ENCODE results near the gene PROS1.
"Not testable (repeated sequence)": the region's sequence is repeated elsewhere in the genome, so short reads cannot be mapped to it uniquely, and the experiment has no call there.

Gene PROS1

GRCh38 chr3:93937485-93937884 is 36.2 kb downstream of the PROS1 start:
- ATAC-seq, result not testable (repeated sequence)

GRCh38 chr3:93936549-93936948 is 37.1 kb downstream of the PROS1 start:
- ATAC-seq, result no peak
- TF ChIP-seq TOX (CRISPR knock-in tag; IDR thresholded peaks at IDR 0.05; ENCODE audit: borderline replicate concordance) (no peak), ZFP30 (CRISPR knock-in tag; IDR thresholded peaks at IDR 0.05) (no peak), CSDC2 (CRISPR knock-in tag; IDR thresholded peaks at IDR 0.05) (no peak), RARB (CRISPR knock-in tag; IDR thresholded peaks at IDR 0.05) (no peak)
- TF ChIP-seq, protein P1, sequence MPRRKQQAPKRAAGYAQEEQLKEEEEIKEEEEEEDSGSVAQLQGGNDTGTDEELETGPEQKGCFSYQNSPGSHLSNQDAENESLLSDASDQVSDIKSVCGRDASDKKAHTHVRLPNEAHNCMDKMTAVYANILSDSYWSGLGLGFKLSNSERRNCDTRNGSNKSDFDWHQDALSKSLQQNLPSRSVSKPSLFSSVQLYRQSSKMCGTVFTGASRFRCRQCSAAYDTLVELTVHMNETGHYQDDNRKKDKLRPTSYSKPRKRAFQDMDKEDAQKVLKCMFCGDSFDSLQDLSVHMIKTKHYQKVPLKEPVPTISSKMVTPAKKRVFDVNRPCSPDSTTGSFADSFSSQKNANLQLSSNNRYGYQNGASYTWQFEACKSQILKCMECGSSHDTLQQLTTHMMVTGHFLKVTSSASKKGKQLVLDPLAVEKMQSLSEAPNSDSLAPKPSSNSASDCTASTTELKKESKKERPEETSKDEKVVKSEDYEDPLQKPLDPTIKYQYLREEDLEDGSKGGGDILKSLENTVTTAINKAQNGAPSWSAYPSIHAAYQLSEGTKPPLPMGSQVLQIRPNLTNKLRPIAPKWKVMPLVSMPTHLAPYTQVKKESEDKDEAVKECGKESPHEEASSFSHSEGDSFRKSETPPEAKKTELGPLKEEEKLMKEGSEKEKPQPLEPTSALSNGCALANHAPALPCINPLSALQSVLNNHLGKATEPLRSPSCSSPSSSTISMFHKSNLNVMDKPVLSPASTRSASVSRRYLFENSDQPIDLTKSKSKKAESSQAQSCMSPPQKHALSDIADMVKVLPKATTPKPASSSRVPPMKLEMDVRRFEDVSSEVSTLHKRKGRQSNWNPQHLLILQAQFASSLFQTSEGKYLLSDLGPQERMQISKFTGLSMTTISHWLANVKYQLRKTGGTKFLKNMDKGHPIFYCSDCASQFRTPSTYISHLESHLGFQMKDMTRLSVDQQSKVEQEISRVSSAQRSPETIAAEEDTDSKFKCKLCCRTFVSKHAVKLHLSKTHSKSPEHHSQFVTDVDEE (CRISPR knock-in tag; IDR thresholded peaks at IDR 0.05), result no peak
- TF ChIP-seq, protein P2, sequence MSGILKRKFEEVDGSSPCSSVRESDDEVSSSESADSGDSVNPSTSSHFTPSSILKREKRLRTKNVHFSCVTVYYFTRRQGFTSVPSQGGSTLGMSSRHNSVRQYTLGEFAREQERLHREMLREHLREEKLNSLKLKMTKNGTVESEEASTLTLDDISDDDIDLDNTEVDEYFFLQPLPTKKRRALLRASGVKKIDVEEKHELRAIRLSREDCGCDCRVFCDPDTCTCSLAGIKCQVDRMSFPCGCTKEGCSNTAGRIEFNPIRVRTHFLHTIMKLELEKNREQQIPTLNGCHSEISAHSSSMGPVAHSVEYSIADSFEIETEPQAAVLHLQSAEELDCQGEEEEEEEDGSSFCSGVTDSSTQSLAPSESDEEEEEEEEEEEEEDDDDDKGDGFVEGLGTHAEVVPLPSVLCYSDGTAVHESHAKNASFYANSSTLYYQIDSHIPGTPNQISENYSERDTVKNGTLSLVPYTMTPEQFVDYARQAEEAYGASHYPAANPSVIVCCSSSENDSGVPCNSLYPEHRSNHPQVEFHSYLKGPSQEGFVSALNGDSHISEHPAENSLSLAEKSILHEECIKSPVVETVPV (CRISPR knock-in tag; IDR thresholded peaks at IDR 0.05), result no peak

DNA sequence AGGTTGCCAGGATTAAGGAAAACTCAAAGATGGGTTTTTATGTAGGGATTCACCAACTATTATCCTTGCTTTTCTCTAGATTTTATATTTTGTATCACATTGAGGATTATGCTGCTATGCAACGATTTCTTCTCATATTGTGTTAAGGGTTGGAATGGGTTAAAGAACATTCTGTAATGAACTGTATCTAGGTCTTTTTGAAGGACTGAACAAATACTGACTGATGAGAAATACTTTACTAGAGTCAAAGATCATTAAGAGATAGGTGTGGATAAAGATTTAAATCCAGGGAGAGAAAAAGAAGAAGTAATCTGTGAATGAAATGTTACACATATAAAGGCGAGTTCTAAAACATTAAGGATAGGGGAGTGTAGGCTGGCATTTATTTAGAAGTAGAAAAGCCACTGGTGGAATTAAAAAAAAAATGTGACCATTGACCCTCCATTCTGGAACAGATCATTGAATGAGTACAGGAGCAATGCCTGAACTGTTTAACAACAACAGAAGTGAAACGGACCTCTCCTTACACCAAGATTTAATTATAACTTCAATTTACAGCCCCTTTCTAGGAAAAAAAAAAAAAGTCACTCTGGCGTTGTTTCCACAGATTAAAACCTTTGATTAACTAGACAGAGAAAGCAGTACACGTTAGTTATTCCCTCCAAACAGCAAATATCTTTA is 39.2 kb downstream of the PROS1 start:
- TF ChIP-seq, protein P2 (CRISPR knock-in tag; IDR thresholded peaks at IDR 0.05), result no peak
- TF ChIP-seq, protein P3, sequence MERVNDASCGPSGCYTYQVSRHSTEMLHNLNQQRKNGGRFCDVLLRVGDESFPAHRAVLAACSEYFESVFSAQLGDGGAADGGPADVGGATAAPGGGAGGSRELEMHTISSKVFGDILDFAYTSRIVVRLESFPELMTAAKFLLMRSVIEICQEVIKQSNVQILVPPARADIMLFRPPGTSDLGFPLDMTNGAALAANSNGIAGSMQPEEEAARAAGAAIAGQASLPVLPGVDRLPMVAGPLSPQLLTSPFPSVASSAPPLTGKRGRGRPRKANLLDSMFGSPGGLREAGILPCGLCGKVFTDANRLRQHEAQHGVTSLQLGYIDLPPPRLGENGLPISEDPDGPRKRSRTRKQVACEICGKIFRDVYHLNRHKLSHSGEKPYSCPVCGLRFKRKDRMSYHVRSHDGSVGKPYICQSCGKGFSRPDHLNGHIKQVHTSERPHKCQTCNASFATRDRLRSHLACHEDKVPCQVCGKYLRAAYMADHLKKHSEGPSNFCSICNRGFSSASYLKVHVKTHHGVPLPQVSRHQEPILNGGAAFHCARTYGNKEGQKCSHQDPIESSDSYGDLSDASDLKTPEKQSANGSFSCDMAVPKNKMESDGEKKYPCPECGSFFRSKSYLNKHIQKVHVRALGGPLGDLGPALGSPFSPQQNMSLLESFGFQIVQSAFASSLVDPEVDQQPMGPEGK (CRISPR knock-in tag; IDR thresholded peaks at IDR 0.05; ENCODE audit: borderline replicate concordance), result no peak
- TF ChIP-seq CREB5 (CRISPR knock-in tag; IDR thresholded peaks at IDR 0.05; ENCODE audit: low read depth), result no peak
- TF ChIP-seq ZFP30 (CRISPR knock-in tag; IDR thresholded peaks at IDR 0.05), result no peak
- no peak for TF ChIP-seq RARB (CRISPR knock-in tag; IDR thresholded peaks at IDR 0.05)
- TF ChIP-seq, protein P1 (CRISPR knock-in tag; IDR thresholded peaks at IDR 0.05), result no peak
- no peak for TF ChIP-seq ZC3H10 (CRISPR knock-in tag; IDR thresholded peaks at IDR 0.05)
- no peak for TF ChIP-seq ZFP3 (CRISPR knock-in tag; IDR thresholded peaks at IDR 0.05)
- ATAC-seq, result no peak

DNA sequence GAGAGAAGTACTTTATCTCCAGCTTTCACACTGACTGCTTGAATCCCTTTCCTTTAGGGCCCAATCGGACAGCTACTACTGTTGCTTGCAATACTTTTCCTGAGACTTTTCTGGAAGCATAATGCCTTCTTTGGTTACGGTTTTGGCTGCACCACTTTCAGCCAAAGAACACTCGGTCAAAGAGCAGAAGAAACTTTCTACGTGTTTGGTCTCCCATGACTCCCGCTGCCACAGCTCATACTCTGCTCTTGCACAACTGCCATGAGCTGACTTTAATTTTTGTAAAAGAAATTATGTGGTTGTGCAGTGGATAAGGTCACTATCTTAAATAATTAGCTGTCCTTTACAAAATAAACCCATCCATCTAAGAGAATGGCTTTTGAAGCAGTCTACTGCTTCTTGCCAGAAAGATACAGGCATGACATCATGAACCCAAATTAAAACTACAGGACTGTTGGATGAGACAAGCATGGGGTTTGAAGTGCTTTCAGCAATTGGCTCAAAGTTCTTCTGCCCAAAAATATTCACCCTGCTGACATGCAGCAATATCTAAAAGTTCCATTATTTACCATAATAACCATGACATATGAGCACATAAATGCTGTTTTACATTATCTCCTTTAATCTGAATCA is 42.0 kb downstream of the PROS1 start:
- ATAC-seq, result no peak
- TF ChIP-seq OSR1 (CRISPR knock-in tag; IDR thresholded peaks at IDR 0.05) (no peak), ISL1 (CRISPR knock-in tag; IDR thresholded peaks at IDR 0.05) (no peak), ESRRG (CRISPR knock-in tag; IDR thresholded peaks at IDR 0.05) (no peak), RARB (CRISPR knock-in tag; IDR thresholded peaks at IDR 0.05) (no peak), ZNF8 (CRISPR knock-in tag; IDR thresholded peaks at IDR 0.05) (no peak), PPARA (CRISPR knock-in tag; IDR thresholded peaks at IDR 0.05; ENCODE audit: borderline replicate concordance) (no peak), ARNTL (CRISPR knock-in tag; IDR thresholded peaks at IDR 0.05; ENCODE audit: borderline replicate concordance, low read depth) (no peak), ZFP3 (CRISPR knock-in tag; IDR thresholded peaks at IDR 0.05) (no peak), TOX (CRISPR knock-in tag; IDR thresholded peaks at IDR 0.05; ENCODE audit: borderline replicate concordance) (no peak), ZNF565 (CRISPR knock-in tag; conservative IDR thresholded peaks at IDR 0.05; ENCODE audit: low read depth) (no peak), CSDC2 (CRISPR knock-in tag; IDR thresholded peaks at IDR 0.05) (no peak)
- TF ChIP-seq, protein P3 (CRISPR knock-in tag; IDR thresholded peaks at IDR 0.05; ENCODE audit: borderline replicate concordance), result no peak
